HepG2 (cell line): ENCODE results near the gene ERLEC1. TPM values are rescaled to one million over a fixed set of nuclear protein-coding genes. Genes with fewer than 3 reads are reported as not detected.

Experiments
- ARHGAP35 ChIP-seq: sonication (generic); formaldehyde crosslinking; IDR thresholded peaks from 2 replicates; pipeline ENCODE4 v1.9.0; 2022; ENCODE audit warnings: mild to moderate bottlenecking, inconsistent platforms, moderate library complexity, missing genetic modification reagents, borderline replicate concordance
- ATF4 ChIP-seq, 2 experiments: fragments of 450-650 bp in 1 of 2; sonication (generic) in 1 of 2; formaldehyde crosslinking; IDR thresholded peaks; 2 replicates each; pipeline versions ENCODE4 v1.5.0 to v1.8.0; 2020 to 2022; ENCODE audit warnings: mild to moderate bottlenecking in 1 of 2, missing genetic modification reagents in 1 of 2
- CHCHD3 ChIP-seq: sonication (generic); formaldehyde crosslinking; IDR thresholded peaks from 2 replicates; pipeline ENCODE4 v1.8.0; 2022; ENCODE audit warnings: mild to moderate bottlenecking, missing genetic modification reagents, moderate library complexity
- DNMT3B ChIP-seq: conservative IDR thresholded peaks from 2 replicates; pipeline ENCODE4 v1.6.1; 2016; ENCODE audit warnings: missing biosample characterization, control low read depth
- GZF1 ChIP-seq: sonication (generic); formaldehyde crosslinking; IDR thresholded peaks from 2 replicates; pipeline ENCODE4 v1.5.1; 2020; ENCODE audit warnings: mild to moderate bottlenecking, missing genetic modification reagents
- HOXD1 ChIP-seq: sonication (generic); formaldehyde crosslinking; IDR thresholded peaks from 2 replicates; pipeline ENCODE4 v1.5.0; 2020; ENCODE audit warnings: missing genetic modification reagents
- IKZF5 ChIP-seq: IDR thresholded peaks from 2 replicates; pipeline ENCODE4 v1.6.1; 2018; ENCODE audit warnings: missing genetic modification reagents, mild to moderate bottlenecking, missing compliant biosample characterization
- NFYC ChIP-seq: IDR thresholded peaks from 2 replicates; pipeline ENCODE4 v1.6.1; 2016; ENCODE audit warnings: missing genetic modification reagents, missing compliant biosample characterization
- POLR2AphosphoS2 ChIP-seq: IDR thresholded peaks from 2 replicates; pipeline ENCODE4 v1.6.1; 2011; ENCODE audit warnings: low read depth, low read length, improper control_type of control experiment
- PRDM4 ChIP-seq: sonication (generic); formaldehyde crosslinking; IDR thresholded peaks from 2 replicates; pipeline ENCODE4 v1.9.0; 2021; ENCODE audit warnings: missing genetic modification reagents, borderline replicate concordance
- TERF1 ChIP-seq: sonication (generic); formaldehyde crosslinking; IDR thresholded peaks from 2 replicates; pipeline ENCODE4 v1.8.0; 2022; ENCODE audit warnings: mild to moderate bottlenecking, missing genetic modification reagents, moderate library complexity
- TFAP4 ChIP-seq: sonication (generic); IDR thresholded peaks from 2 replicates; pipeline ENCODE4 v1.6.1; 2016; ENCODE audit warnings: low read depth, borderline replicate concordance
- ZFYVE20 ChIP-seq: sonication (generic); formaldehyde crosslinking; IDR thresholded peaks from 2 replicates; pipeline ENCODE4 v1.8.0; 2023; ENCODE audit warnings: low read depth, mild to moderate bottlenecking, moderate library complexity, missing genetic modification reagents, borderline replicate concordance
- ZNF414 ChIP-seq: sonication (generic); formaldehyde crosslinking; IDR thresholded peaks from 2 replicates; pipeline ENCODE4 v1.5.0; 2020; ENCODE audit warnings: missing genetic modification reagents
- ZNF503 ChIP-seq: sonication (generic); formaldehyde crosslinking; IDR thresholded peaks from 2 replicates; pipeline ENCODE4 v1.4.0; 2020; ENCODE audit warnings: missing genetic modification reagents
- ZNF691 ChIP-seq: sonication (generic); formaldehyde crosslinking; IDR thresholded peaks from 2 replicates; pipeline ENCODE4 v1.4.0; 2020; ENCODE audit warnings: missing genetic modification reagents, low read depth, mild to moderate bottlenecking, borderline replicate concordance
- polyA plus RNA-seq, 8 experiments: library from polyadenylated mRNA; depleted of rRNA in 3 of 8; stranded (reverse) in 7 of 8; unstranded in 1 of 8; fragments of >200 nt; fragmentation: Illumina TruSeq in 4 of 8; extraction: Trizol in 4 of 8; gene quantifications; 2 replicates each; pipeline versions ENCODE4 v1.2.1 to v1.2.3, GENCODE V29; 2011 to 2016; ENCODE audit warnings: low read depth in 4 of 8, missing spikeins in 1 of 8, mixed read lengths in 1 of 8; ENCODE audit not compliant: insufficient read depth in 1 of 8
- total RNA-seq, 5 experiments: library from RNA; depleted of rRNA; stranded (reverse); fragments of >200 nt; fragmentation: Illumina TruSeq; extraction: Trizol; gene quantifications; 2 replicates each; pipeline ENCODE4 v1.2.3, GENCODE V29; 2016; ENCODE audit warnings: low read depth in 1 of 5

ERLEC1 gene
- total and polyA plus RNA-seq, 2 of the 13 experiments (the other 11 are each of a cell fraction or from before 2014, with no cell fraction given): 87.3 to 88.4 TPM

- TF ChIP-seq TFAP4: peak; percentile 60; the same call in 1 of the 2 replicates
- peak in 1 of 2 experiments; percentile 48; a peak in 2 of 4 replicates for TF ChIP-seq ATF4 (CRISPR knock-in tag; IDR thresholded peaks at IDR 0.05)
- peak; percentile 94 for TF ChIP-seq ZNF503 (CRISPR knock-in tag)
- peak; percentile 74; the same call in 1 of the 2 replicates for TF ChIP-seq ARHGAP35 (CRISPR knock-in tag)
- TF ChIP-seq NFYC (CRISPR knock-in tag): peak; percentile 59; the same call in 1 of the 2 replicates
- TF ChIP-seq ZFYVE20: no peak
- TF ChIP-seq PRDM4: no peak
- peak; percentile 87 for TF ChIP-seq ZNF691
- TF ChIP-seq GZF1: peak; percentile 48; the same call in 1 of the 2 replicates
- TF ChIP-seq HOXD1: peak; percentile 98; the same call in 1 of the 2 replicates
- no peak for TF ChIP-seq POLR2AphosphoS2
- peak; percentile 96 for TF ChIP-seq ZNF414 (CRISPR knock-in tag)
- TF ChIP-seq CHCHD3: 0 out of 2 replicates have a peak, but pooled peaks have one; percentile 15
- TF ChIP-seq TERF1 (CRISPR knock-in tag): no peak; the same call in 1 of the 2 replicates
- TF ChIP-seq DNMT3B (CRISPR knock-in tag): no peak; the same call in 1 of the 2 replicates
- peak; percentile 92 for TF ChIP-seq IKZF5 (CRISPR knock-in tag)
Observed at GRCh38 chr2:53786705-53787613, at the start of gene ERLEC1, which contains the start of gene ASB3 (continued).
